A549 (cell line): ENCODE measurements around the gene TOMM20L. TPM values are rescaled to one million over a fixed set of nuclear protein-coding genes. Genes with fewer than 3 reads are reported as not detected.

Experiments
- ATAC-seq, 2 experiments: fragments of 200-7000 bp in 1 of 2; fragments of >200 bp in 1 of 2; cut with Nextera tagmentation in 1 of 2; cut with Tn5 transposase in 1 of 2; 3 replicates each; pipeline versions ENCODE4 v1.8.0 to v1.9.1; 2018 to 2020; ENCODE audit warnings: mild to moderate bottlenecking in 1 of 2, moderate library complexity in 1 of 2
- CTCF ChIA-PET: fragments of 300-600 bp; sonication (Branson Sonifier 250); formaldehyde crosslinking; extraction: SDS; loops from one replicate; lab custom pipeline; 2021; ENCODE audit warnings: antibody characterized with exemption, inconsistent platforms; lab: Yijun Ruan, JAX
- POLR2A ChIA-PET: fragments of 350-600 bp; formaldehyde crosslinking; extraction: SDS; loops from one replicate; lab custom pipeline; 2021; ENCODE audit warnings: antibody characterized with exemption, inconsistent platforms; lab: Yijun Ruan, JAX
- DNase-seq, 2 experiments: peaks; one replicate each; pipeline versions ENCODE4 v3.0.0 to v3.0.0-alpha.2; 2011 to 2016; ENCODE audit warnings: low read depth in 1 of 2, low spot score in 1 of 2
- FAIRE-seq: peaks from 2 replicates; lab custom pipeline; 2011; peaks lifted over from hg19 to GRCh38; lab: Jason Lieb, UNC
- H3K27ac ChIP-seq, 2 experiments: fragments of >200 bp; sonication (Bioruptor Twin); formaldehyde crosslinking; 3 replicates each; pipeline ENCODE4 v1.5.1; 2016 to 2017
- H3K4me1 ChIP-seq: fragments of >200 bp; sonication (Bioruptor Twin); formaldehyde crosslinking; 3 replicates; pipeline ENCODE4 v1.6.1; 2016
- H3K4me2 ChIP-seq: fragments of >200 bp; sonication (Bioruptor Twin); formaldehyde crosslinking; 3 replicates; pipeline ENCODE4 v1.6.1; 2016
- H3K4me3 ChIP-seq: fragments of >200 bp; sonication (Bioruptor Twin); formaldehyde crosslinking; 3 replicates; pipeline ENCODE4 v1.5.1; 2016
- H3K9me3 ChIP-seq: fragments of >200 bp; sonication (Bioruptor Twin); formaldehyde crosslinking; 3 replicates; pipeline ENCODE4 v1.6.1; 2016
- ATOH8 ChIP-seq: fragments of 250-450 bp; sonication (Bioruptor Pico); IDR thresholded peaks from 2 replicates; pipeline ENCODE4 v1.5.0; 2020; ENCODE audit warnings: low read depth, mild to moderate bottlenecking, moderate library complexity
- CEBPB ChIP-seq, 2 experiments: fragments of >200 bp in 1 of 2; sonication (Bioruptor Twin) in 1 of 2; formaldehyde crosslinking in 1 of 2; IDR thresholded peaks; 2 replicates each; pipeline ENCODE4 v1.6.1; 2012 to 2016
- CTCF ChIP-seq: fragments of >200 bp; sonication (Bioruptor Twin); formaldehyde crosslinking; IDR thresholded peaks from 3 replicates; pipeline ENCODE4 v1.5.1; 2016
- EHF ChIP-seq: fragments of 250-450 bp; sonication (Bioruptor Pico); IDR thresholded peaks from 2 replicates; pipeline ENCODE4 v1.5.0; 2020; ENCODE audit warnings: mild to moderate bottlenecking
- ELK1 ChIP-seq: fragments of 150-350 bp; IDR thresholded peaks from 2 replicates; pipeline ENCODE4 v1.6.1; 2014; ENCODE audit warnings: low read depth, mild to moderate bottlenecking, low read length
- EP300 ChIP-seq, 2 experiments: fragments of >200 bp; sonication (Bioruptor Twin); formaldehyde crosslinking; IDR thresholded peaks; 2 replicates in 1 of 2; 3 replicates in 1 of 2; pipeline ENCODE4 v1.6.1; 2016 to 2017
- HEYL ChIP-seq: fragments of 250-450 bp; sonication (Bioruptor Pico); IDR thresholded peaks from 2 replicates; pipeline ENCODE4 v1.8.0; 2021; ENCODE audit warnings: mild to moderate bottlenecking, moderate library complexity
- HOXA7 ChIP-seq: fragments of 250-450 bp; sonication (Bioruptor Pico); IDR thresholded peaks from 2 replicates; pipeline ENCODE4 v1.5.0; 2020; ENCODE audit warnings: mild to moderate bottlenecking, moderate library complexity
- JUN ChIP-seq, 2 experiments: fragments of >200 bp; sonication (Bioruptor Twin); formaldehyde crosslinking; IDR thresholded peaks; 2 replicates in 1 of 2; 3 replicates in 1 of 2; pipeline ENCODE4 v1.6.1; 2016 to 2017
- PHF8 ChIP-seq: fragments of 200-600 bp; sonication (generic); IDR thresholded peaks from 2 replicates; pipeline ENCODE4 v1.6.1; 2016; ENCODE audit warnings: low read depth, mild to moderate bottlenecking, antibody characterized with exemption, moderate library complexity, borderline replicate concordance
- REST ChIP-seq: fragments of 200-600 bp; sonication (generic); IDR thresholded peaks from 2 replicates; pipeline ENCODE4 v1.6.1; 2016; ENCODE audit warnings: antibody characterized with exemption, mild to moderate bottlenecking, moderate library complexity
- RNF2 ChIP-seq: fragments of 200-600 bp; sonication (generic); IDR thresholded peaks from 2 replicates; pipeline ENCODE4 v1.6.1; 2016; ENCODE audit warnings: low read depth, mild to moderate bottlenecking, antibody characterized with exemption, moderate library complexity, borderline replicate concordance
- ZSCAN20 ChIP-seq: fragments of 250-450 bp; sonication (Bioruptor Pico); IDR thresholded peaks from 2 replicates; pipeline ENCODE4 v1.8.0; 2022; ENCODE audit warnings: mild to moderate bottlenecking, moderate library complexity
- WGBS: methylation state at CpG from one replicate; pipeline ENCODE4 v1.1.6; 2017; ENCODE audit errors: missing lambda C conversion rate; 5-methylcytosine and 5-hydroxymethylcytosine counted together
- polyA plus RNA-seq, 4 experiments: library from polyadenylated mRNA; depleted of rRNA in 3 of 4; stranded (reverse); fragments of >200 nt; fragmentation: RNase III in 1 of 4; extraction: RNeasy Plus Mini Kit Qiagen cat#74134 plus additional on column Dnase treatment in 1 of 4; gene quantifications; 2 replicates in 3 of 4; 3 replicates in 1 of 4; pipeline ENCODE4 v1.2.3, GENCODE V29; 2011 to 2017
- TF ChIP-seq, protein P1 (sequence below): fragments of 450-650 bp; IDR thresholded peaks from 2 replicates; pipeline ENCODE4 v1.6.1; 2014; ENCODE audit warnings: antibody characterized with exemption

Gene TOMM20L
- polyA plus RNA-seq, 2 of the 4 experiments (the other 2 are of a cell fraction): not detected

GRCh38 chr14:58427281-58428117, 31.8 kb downstream of the TOMM20L start, which contains the start of the genes KIAA0586 and TIMM9 (continued):
- no peak for TF ChIP-seq ELK1
- peak; percentile 21; the same call in 1 of the 2 replicates for TF ChIP-seq EHF (CRISPR knock-in tag)
- no peak for TF ChIP-seq EP300 (IDR thresholded peaks at IDR 0.05)
- peak; percentile 26; the same call in 1 of the 2 replicates for TF ChIP-seq REST
- TF ChIP-seq ATOH8: no peak
- TF ChIP-seq PHF8: peak; percentile 33; the same call in 1 of the 2 replicates
- TF ChIP-seq RNF2: no peak
- TF ChIP-seq CEBPB (IDR thresholded peaks at IDR 0.05): 0 out of 4 replicates have a peak, but pooled peaks of 1 of the 2 experiments have one; percentile 3
- TF ChIP-seq ZSCAN20 (CRISPR knock-in tag): no peak

DNA sequence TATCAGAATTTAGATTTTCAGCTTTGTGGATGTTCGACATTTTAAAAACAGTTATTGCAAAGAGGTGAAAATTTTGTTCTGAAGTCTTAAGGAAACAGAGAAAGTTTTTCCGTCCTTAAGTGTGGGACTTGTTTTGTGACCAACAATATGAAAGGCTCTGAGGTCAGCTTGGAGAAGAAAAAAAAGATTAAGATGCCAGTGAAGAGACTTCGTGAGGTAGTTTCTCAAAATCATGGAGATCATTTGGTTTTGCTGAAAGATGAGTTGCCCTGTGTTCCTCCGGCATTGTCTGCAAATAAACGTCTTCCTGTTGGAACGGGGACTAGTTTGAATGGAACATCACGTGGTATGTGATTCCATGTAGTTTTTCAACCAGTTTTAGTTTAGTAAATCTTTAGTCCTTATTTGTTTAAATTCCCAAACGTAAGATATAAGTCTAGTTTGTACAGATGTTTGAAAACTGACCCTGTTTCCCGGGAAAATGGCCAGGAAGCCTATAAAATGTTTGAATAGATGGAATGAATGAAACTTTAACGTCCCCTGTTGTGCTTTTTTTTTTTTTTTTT, 32.5 kb downstream of the TOMM20L start:
- ATAC-seq (peak; percentile 66 to 67; a peak in 4 of 6 replicates), FAIRE-seq (no peak), DNase-seq (peak; percentile 43 to 63)
- 0 out of 2 replicates have a peak, but pooled peaks have one; percentile 33 for TF ChIP-seq HOXA7
- 0 out of 2 replicates have a peak, but pooled peaks have one; percentile 21 for TF ChIP-seq PHF8
- TF ChIP-seq JUN (IDR thresholded peaks at IDR 0.05): no peak
- TF ChIP-seq, protein P1, sequence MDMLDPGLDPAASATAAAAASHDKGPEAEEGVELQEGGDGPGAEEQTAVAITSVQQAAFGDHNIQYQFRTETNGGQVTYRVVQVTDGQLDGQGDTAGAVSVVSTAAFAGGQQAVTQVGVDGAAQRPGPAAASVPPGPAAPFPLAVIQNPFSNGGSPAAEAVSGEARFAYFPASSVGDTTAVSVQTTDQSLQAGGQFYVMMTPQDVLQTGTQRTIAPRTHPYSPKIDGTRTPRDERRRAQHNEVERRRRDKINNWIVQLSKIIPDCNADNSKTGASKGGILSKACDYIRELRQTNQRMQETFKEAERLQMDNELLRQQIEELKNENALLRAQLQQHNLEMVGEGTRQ: peak; percentile 81
- TF ChIP-seq CTCF: no peak
- no peak for TF ChIP-seq HEYL (CRISPR knock-in tag)
- H3K4me2 ChIP-seq: peak overlapping the region; percentile 91
- no peaks in the 10 kb centered on the region for H3K9me3 ChIP-seq
- H3K4me3 ChIP-seq: peak overlapping the region; percentile 75
- peaks cover 21% of the 10 kb centered on the region; the same call in 2 of the 3 replicates for H3K4me1 ChIP-seq
- under 1% methylated on average over 10 of the region's 10 CpGs for WGBS
- ChIA-PET POLR2A (interaction anchor here (1.2 to 2.3 kb wide), 5 partner anchors 10 to 201 kb away, joined by 3 to 8 read pairs (median 4); no protein-coding TSS in a partner anchor), CTCF (interaction anchor here (0.7 to 1.6 kb wide), 3 partner anchors 11 to 875 kb away, joined by 3 to 6 read pairs (median 4); partner anchors contain the start of gene TOMM20L)
- peak overlapping the region; percentile 97 to 98 for H3K27ac ChIP-seq
